Glutamatergic neuron (in vitro differentiated cells): ENCODE data around the gene PFKL. TPM values are rescaled to one million over a fixed set of nuclear protein-coding genes. Genes with fewer than 3 reads are reported as not detected.

ENCODE experiments used
- DNase-seq: peaks from one replicate; pipeline ENCODE4 v3.0.0; 2022
- H3K27ac Mint-ChIP-seq: one replicate; pipeline ENCODE4 v1.8.0; 2020; ENCODE audit warnings: mild to moderate bottlenecking, mixed read lengths, inconsistent platforms; ENCODE audit not compliant: unreplicated experiment
- H3K27me3 Mint-ChIP-seq: one replicate; pipeline ENCODE4 v1.8.0; 2020; ENCODE audit warnings: mild to moderate bottlenecking, moderate library complexity, mixed read lengths, inconsistent platforms; ENCODE audit not compliant: unreplicated experiment
- H3K36me3 Mint-ChIP-seq: one replicate; pipeline ENCODE4 v1.8.0; 2020; ENCODE audit warnings: mild to moderate bottlenecking, mixed read lengths, inconsistent platforms; ENCODE audit not compliant: unreplicated experiment
- H3K4me1 Mint-ChIP-seq: one replicate; pipeline ENCODE4 v1.8.0; 2020; ENCODE audit warnings: mild to moderate bottlenecking, low read depth, mixed read lengths, inconsistent platforms; ENCODE audit not compliant: unreplicated experiment
- H3K4me3 Mint-ChIP-seq: one replicate; pipeline ENCODE4 v1.8.0; 2020; ENCODE audit warnings: mild to moderate bottlenecking, mixed read lengths, inconsistent platforms; ENCODE audit not compliant: unreplicated experiment
- H3K9me3 Mint-ChIP-seq: one replicate; pipeline ENCODE4 v1.8.0; 2020; ENCODE audit warnings: mild to moderate bottlenecking, moderate library complexity, mixed read lengths, inconsistent platforms; ENCODE audit not compliant: unreplicated experiment
- total RNA-seq: library from RNA; stranded (reverse); fragmentation: NEBNext Ultra II Directional; extraction: Animal tissue kit (Norgen Biotek cat#: 25700); gene quantifications from one replicate; pipeline ENCODE4 v1.2.1, GENCODE V29; 2021; ENCODE audit not compliant: unreplicated experiment
- TF ChIP-seq, protein P1 (sequence below): fragments of 200-600 bp; sonication (generic); IDR thresholded peaks from one replicate; pipeline ENCODE4 v1.5.0; 2021; ENCODE audit not compliant: partially characterized antibody, unreplicated experiment

PFKL gene
- total RNA-seq, 1 donor from 2014 or later: 48.6 TPM

DNA sequence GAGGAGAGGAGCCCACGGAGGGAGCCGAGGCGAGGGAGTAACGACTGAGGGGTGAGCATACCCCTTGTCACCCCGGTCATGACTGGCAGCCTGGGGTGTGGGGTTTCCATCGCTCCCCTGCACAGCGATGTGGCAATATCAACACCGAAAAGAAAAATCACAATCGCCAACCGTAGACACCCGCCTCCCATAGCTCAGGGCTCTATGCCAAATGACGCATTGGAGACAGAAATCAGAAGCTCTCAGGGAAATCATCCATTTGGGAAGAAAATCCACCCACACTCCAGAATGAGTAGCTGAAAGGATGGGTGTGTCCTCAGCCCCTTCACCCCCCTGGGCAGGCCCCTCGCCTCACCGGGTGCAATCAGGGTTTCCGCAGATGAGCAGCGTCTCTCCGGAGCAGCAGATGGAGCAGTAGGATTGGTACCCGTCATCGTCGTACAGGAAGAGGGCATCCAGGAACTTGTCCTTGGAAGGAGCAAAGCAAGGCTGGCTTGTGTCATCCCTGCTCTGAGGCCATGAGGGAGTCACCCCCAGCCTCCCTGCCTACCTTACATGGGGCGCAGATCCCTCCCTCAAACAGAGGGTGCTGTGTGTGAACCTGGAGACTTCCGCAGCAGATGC is 40.7 kb upstream of the PFKL start:
- Mint-ChIP-seq H3K9me3 (peaks cover 2% of the 10 kb centered on the region), H3K27ac (no peak overlapping the region), H3K27me3 (no peaks in the 10 kb centered on the region), H3K4me1 (peaks cover 3% of the 10 kb centered on the region), H3K36me3 (peaks cover 14% of the 10 kb centered on the region), H3K4me3 (no peak overlapping the region)
- TF ChIP-seq, protein P1, sequence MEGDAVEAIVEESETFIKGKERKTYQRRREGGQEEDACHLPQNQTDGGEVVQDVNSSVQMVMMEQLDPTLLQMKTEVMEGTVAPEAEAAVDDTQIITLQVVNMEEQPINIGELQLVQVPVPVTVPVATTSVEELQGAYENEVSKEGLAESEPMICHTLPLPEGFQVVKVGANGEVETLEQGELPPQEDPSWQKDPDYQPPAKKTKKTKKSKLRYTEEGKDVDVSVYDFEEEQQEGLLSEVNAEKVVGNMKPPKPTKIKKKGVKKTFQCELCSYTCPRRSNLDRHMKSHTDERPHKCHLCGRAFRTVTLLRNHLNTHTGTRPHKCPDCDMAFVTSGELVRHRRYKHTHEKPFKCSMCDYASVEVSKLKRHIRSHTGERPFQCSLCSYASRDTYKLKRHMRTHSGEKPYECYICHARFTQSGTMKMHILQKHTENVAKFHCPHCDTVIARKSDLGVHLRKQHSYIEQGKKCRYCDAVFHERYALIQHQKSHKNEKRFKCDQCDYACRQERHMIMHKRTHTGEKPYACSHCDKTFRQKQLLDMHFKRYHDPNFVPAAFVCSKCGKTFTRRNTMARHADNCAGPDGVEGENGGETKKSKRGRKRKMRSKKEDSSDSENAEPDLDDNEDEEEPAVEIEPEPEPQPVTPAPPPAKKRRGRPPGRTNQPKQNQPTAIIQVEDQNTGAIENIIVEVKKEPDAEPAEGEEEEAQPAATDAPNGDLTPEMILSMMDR: no peak
- peak; percentile 1 for DNase-seq

DNA sequence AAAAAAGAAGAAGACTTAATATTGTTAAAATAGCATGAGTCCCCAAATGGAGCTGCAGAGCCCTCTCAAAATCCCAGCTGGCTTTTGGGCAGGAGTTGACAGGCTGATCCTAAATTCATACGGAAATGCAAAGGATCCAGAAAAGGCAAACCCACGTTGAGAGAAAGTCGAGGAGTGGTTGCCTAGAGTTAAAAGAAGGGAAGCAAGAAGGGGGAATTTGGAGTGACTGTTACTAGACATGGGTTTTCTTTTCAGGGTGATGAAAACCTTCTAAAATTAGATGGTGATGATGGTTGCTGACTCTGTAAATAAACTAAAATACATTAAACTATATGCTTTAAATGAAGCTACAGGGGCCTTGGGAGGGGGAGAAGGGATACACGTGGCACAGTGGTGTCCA is 39.8 kb upstream of the PFKL start:
- no peak overlapping the region for H3K4me3 Mint-ChIP-seq
- H3K4me1 Mint-ChIP-seq: peaks cover 3% of the 10 kb centered on the region
- TF ChIP-seq, protein P1: no peak
- H3K27me3 Mint-ChIP-seq: no peaks in the 10 kb centered on the region
- DNase-seq: no peak
- peaks cover 2% of the 10 kb centered on the region for H3K9me3 Mint-ChIP-seq
- no peak overlapping the region for H3K27ac Mint-ChIP-seq
- peaks cover 14% of the 10 kb centered on the region for H3K36me3 Mint-ChIP-seq

DNA sequence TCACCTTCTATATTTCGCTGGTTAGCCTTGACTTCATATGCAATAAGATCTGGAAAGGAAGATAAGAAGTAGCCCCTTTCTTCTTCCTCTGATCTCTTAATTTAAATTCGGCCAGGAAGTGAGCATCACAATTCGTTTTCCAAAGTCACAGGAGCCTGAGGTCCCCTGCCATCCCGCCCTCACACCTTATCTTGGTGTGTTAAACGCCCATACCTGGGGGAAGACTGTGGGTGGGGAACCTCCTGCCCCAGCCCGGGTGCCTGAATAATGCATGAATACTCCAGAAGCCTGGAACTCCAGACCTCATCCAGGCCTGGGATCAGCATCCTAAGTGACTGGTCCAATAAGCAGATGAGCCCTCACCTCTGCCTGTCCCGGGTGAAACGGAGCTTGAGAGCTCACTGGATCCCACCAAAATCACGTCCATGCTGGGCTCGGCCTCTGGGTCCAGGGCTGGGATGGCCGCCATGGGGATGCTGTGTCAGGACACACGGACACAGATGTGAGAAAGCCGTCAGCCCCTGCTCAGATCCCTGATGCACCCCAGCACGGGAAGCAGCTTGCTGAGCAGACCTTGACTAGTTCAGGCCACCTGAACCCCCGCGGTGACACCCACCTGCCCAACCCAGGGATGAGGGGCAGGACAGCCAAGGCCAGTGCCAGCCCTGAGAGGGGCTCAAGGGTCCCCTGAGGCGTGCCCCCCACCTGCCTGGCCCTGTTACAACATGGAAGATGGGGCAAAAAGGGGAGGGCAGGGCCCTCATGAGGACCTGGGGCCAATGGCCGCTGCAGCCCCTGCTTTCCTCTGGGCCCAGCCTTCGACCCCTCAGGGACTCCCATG is 38.8 kb upstream of the PFKL start:
- Mint-ChIP-seq H3K9me3 (peaks cover 2% of the 10 kb centered on the region), H3K4me3 (no peak overlapping the region), H3K4me1 (peaks cover 3% of the 10 kb centered on the region), H3K27ac (no peak overlapping the region), H3K27me3 (no peaks in the 10 kb centered on the region), H3K36me3 (peaks cover 14% of the 10 kb centered on the region)
- DNase-seq: peak; percentile 14
- TF ChIP-seq, protein P1: no peak

DNA sequence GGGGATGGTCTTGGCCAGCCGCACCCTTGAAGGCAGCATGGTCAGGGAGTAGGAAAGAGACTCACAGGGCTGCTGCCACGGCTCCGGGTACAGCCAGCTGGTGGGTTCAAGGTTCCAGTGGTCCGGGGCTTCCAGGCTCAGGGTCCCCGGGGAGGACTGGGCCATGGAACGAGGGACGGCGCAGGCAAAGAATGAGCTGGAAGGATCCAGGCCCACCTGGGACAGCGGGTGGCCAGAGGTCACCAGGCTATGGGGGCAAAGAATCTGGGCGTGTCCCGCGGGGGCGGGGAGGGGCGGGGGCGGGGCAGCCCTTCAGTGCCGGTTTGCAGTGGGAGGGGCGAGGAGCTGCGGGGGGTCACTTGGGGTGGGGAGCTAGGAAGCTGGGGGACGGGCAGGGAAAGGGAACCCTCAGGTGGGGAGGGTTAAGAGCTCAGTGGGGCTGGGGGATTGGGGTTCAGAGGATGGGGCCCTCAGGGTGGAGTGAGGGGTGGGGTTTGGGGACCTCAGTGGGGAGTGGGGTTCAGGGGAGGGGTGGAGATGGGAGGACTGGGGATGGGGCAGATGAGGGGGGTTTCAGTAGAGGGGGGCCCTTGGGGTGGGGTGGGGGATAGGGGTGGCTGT is 38.1 kb upstream of the PFKL start, which contains the start of gene DNMT3L:
DNMT3L (minus strand) TSS at position 223 of the 621 bp plus-strand sequence. CDS start 638 bp downstream, outside the sequence.
- Mint-ChIP-seq H3K4me1 (peaks cover 3% of the 10 kb centered on the region), H3K9me3 (peaks cover 2% of the 10 kb centered on the region), H3K27ac (no peak within 1 kb of the TSS), H3K27me3 (no peaks in the 10 kb centered on the region), H3K4me3 (no peak within 1 kb of the TSS), H3K36me3 (peaks cover 14% of the 10 kb centered on the region)
- TF ChIP-seq, protein P1: no peak
- peak; percentile 13 for DNase-seq
